ENCODE data around the gene METTL9.
"Not testable (repeated sequence)": the region's sequence is repeated elsewhere in the genome, so short reads cannot be mapped to it uniquely, and the experiment has no call there.

Gene METTL9

GRCh38 chr16:21610006-21610544, 10.7 kb downstream of the METTL9 start:
- no peak for DNase-seq (ENCODE audit: low read depth in 2 of 2)

GRCh38 chr16:21610766-21611165, 11.4 kb downstream of the METTL9 start:
- no peak for DNase-seq (ENCODE audit: low read depth in 2 of 2)

GRCh38 chr16:21611198-21611555, 11.8 kb downstream of the METTL9 start:
- no peak for DNase-seq (ENCODE audit: low read depth in 2 of 2)

GRCh38 chr16:21611556-21612384, 12.4 kb downstream of the METTL9 start:
- no peak for DNase-seq (ENCODE audit: low read depth in 2 of 2)

GRCh38 chr16:21613361-21613760, 14.0 kb downstream of the METTL9 start:
- no peak for DNase-seq (ENCODE audit: low read depth in 2 of 2)

- DNase-seq (ENCODE audit: low read depth in 2 of 2), result no peak
Observed at GRCh38 chr16:21613781-21614180, 14.4 kb downstream of the METTL9 start.

- DNase-seq (ENCODE audit: low read depth in 2 of 2), result no peak
Observed at GRCh38 chr16:21614896-21615295, 15.5 kb downstream of the METTL9 start.

- no peak for DNase-seq (ENCODE audit: low read depth in 2 of 2)
Observed at GRCh38 chr16:21617607-21618006, 18.2 kb downstream of the METTL9 start.

- no peak for DNase-seq (ENCODE audit: low read depth in 2 of 2)
Observed at GRCh38 chr16:21618281-21618680, 18.9 kb downstream of the METTL9 start.

- no peak for DNase-seq (ENCODE audit: low read depth in 2 of 2)
Observed at GRCh38 chr16:21619765-21620425, 20.5 kb downstream of the METTL9 start.

GRCh38 chr16:21620592-21620991, 21.2 kb downstream of the METTL9 start:
- DNase-seq (ENCODE audit: low read depth in 2 of 2), result no peak

- no peak for DNase-seq (ENCODE audit: low read depth in 2 of 2)
Observed at GRCh38 chr16:21622545-21622944, 23.2 kb downstream of the METTL9 start.

GRCh38 chr16:21625026-21625425, 25.6 kb downstream of the METTL9 start:
- no peak for DNase-seq (ENCODE audit: low read depth in 2 of 2)

GRCh38 chr16:21626659-21627277, 27.4 kb downstream of the METTL9 start:
- DNase-seq (ENCODE audit: low read depth in 2 of 2), result no peak

GRCh38 chr16:21628121-21628726, 28.8 kb downstream of the METTL9 start:
- no peak for DNase-seq (ENCODE audit: low read depth in 2 of 2)

GRCh38 chr16:21628772-21629171, 29.4 kb downstream of the METTL9 start:
- DNase-seq (ENCODE audit: low read depth in 2 of 2), result no peak

- DNase-seq (ENCODE audit: low read depth in 2 of 2), result not testable (repeated sequence)
Observed at GRCh38 chr16:21629616-21630539, 30.5 kb downstream of the METTL9 start.

- DNase-seq (ENCODE audit: low read depth in 2 of 2), result not testable (repeated sequence)
Observed at GRCh38 chr16:21630866-21631265, 31.5 kb downstream of the METTL9 start.

GRCh38 chr16:21631376-21631775, 32.0 kb downstream of the METTL9 start:
- not testable (repeated sequence) for DNase-seq (ENCODE audit: low read depth in 2 of 2)

GRCh38 chr16:21631951-21632575, 32.7 kb downstream of the METTL9 start:
- DNase-seq (ENCODE audit: low read depth in 2 of 2), result not testable (repeated sequence)

- no peak for DNase-seq (ENCODE audit: low read depth in 2 of 2)
Observed at GRCh38 chr16:21634216-21634615, 34.8 kb downstream of the METTL9 start.
